NCI-H2196 (cell line): Measurements from ENCODE around the gene SLC15A1.

Source experiments
- DNase-seq: peaks from one replicate; lab custom pipeline; 2025; ENCODE audit not compliant: unreplicated experiment; lab: John Stamatoyannopoulos, UW

SLC15A1 gene

GRCh38 chr13:98707281-98707999 is 45.0 kb downstream of the SLC15A1 start:
- no peak for DNase-seq

- peak; percentile 25 for DNase-seq
Measured at GRCh38 chr13:98706446-98707110, 45.9 kb downstream of the SLC15A1 start.

GRCh38 chr13:98697791-98698190 is 54.7 kb downstream of the SLC15A1 start:
- DNase-seq, result no peak

GRCh38 chr13:98693756-98694155 is 58.7 kb downstream of the SLC15A1 start:
- DNase-seq, result no peak

GRCh38 chr13:98691360-98691759 is 61.1 kb downstream of the SLC15A1 start:
- no peak for DNase-seq

GRCh38 chr13:98690348-98691022 is 62.0 kb downstream of the SLC15A1 start:
- no peak for DNase-seq

- DNase-seq, result no peak
Measured at GRCh38 chr13:98689347-98689968, 63.0 kb downstream of the SLC15A1 start.

GRCh38 chr13:98688373-98688772 is 64.1 kb downstream of the SLC15A1 start:
- DNase-seq, result no peak

- no peak for DNase-seq
Measured at GRCh38 chr13:98687319-98687718, 65.2 kb downstream of the SLC15A1 start.

- no peak for DNase-seq
Measured at GRCh38 chr13:98686270-98686669, 66.2 kb downstream of the SLC15A1 start.

- no peak for DNase-seq
Measured at GRCh38 chr13:98685146-98685545, 67.3 kb downstream of the SLC15A1 start.

- no peak for DNase-seq
Measured at GRCh38 chr13:98681049-98681448, 71.4 kb downstream of the SLC15A1 start.

GRCh38 chr13:98678741-98679140 is 73.7 kb downstream of the SLC15A1 start:
- no peak for DNase-seq

GRCh38 chr13:98677398-98677797 is 75.1 kb downstream of the SLC15A1 start:
- no peak for DNase-seq

- no peak for DNase-seq
Measured at GRCh38 chr13:98676239-98676638, 76.2 kb downstream of the SLC15A1 start.

GRCh38 chr13:98675837-98676236 is 76.6 kb downstream of the SLC15A1 start:
- DNase-seq, result no peak

- DNase-seq, result no peak
Measured at GRCh38 chr13:98675066-98675465, 77.4 kb downstream of the SLC15A1 start.

- peak; percentile 43 for DNase-seq
Measured at GRCh38 chr13:98672947-98673613, 79.4 kb downstream of the SLC15A1 start.

GRCh38 chr13:98668155-98668554 is 84.3 kb downstream of the SLC15A1 start:
- no peak for DNase-seq

GRCh38 chr13:98665638-98665995 is 86.9 kb downstream of the SLC15A1 start:
- peak; percentile 19 for DNase-seq
